Stimulated activated CD8-positive, alpha-beta memory T cell treated with anti-CD3 and anti-CD28 coated beads, Interleukin-12 subunit alpha, Interleukin-12 subunit beta, amount 100 ng/mL, for 1 hour (primary cell): ENCODE measurements around the gene DALRD3.
"Not testable (repeated sequence)": the region's sequence is repeated elsewhere in the genome, so short reads cannot be mapped to it uniquely, and the experiment has no call there.

ENCODE experiments used
- DNase-seq: peaks from one replicate; pipeline ENCODE4 v3.0.0-alpha.2; 2020; ENCODE audit warnings: low read depth

The DALRD3 gene

GRCh38 chr3:49021213-49021812, 2.9 kb upstream of the DALRD3 start:
- peak; percentile 99 for DNase-seq

GRCh38 chr3:49020330-49021212, 2.2 kb upstream of the DALRD3 start:
- DNase-seq: no peak

GRCh38 chr3:49019941-49020329, 1.6 kb upstream of the DALRD3 start:
- DNase-seq: no peak

- no peak for DNase-seq
Measured at GRCh38 chr3:49018707-49019006, 277 bp upstream of the DALRD3 start.

- DNase-seq: no peak
Measured at GRCh38 chr3:49017229-49017970, 980 bp downstream of the DALRD3 start.

- DNase-seq: no peak
Measured at GRCh38 chr3:49016414-49017228, 1.8 kb downstream of the DALRD3 start.

- no peak for DNase-seq
Measured at GRCh38 chr3:49015765-49016164, 2.6 kb downstream of the DALRD3 start.

GRCh38 chr3:49015072-49015471, 3.3 kb downstream of the DALRD3 start:
- DNase-seq: no peak

GRCh38 chr3:49013738-49014660, 4.4 kb downstream of the DALRD3 start:
- no peak for DNase-seq

- no peak for DNase-seq
Measured at GRCh38 chr3:49013113-49013737, 5.2 kb downstream of the DALRD3 start.

- no peak for DNase-seq
Measured at GRCh38 chr3:49012441-49013017, 5.9 kb downstream of the DALRD3 start.

- no peak for DNase-seq
Measured at GRCh38 chr3:49009396-49009795, 9.0 kb downstream of the DALRD3 start.

- not testable (repeated sequence) for DNase-seq
Measured at GRCh38 chr3:49008627-49009026, 9.8 kb downstream of the DALRD3 start.

GRCh38 chr3:49007771-49008528, 10.4 kb downstream of the DALRD3 start:
- peak; percentile 73 for DNase-seq

GRCh38 chr3:49007068-49007770, 11.2 kb downstream of the DALRD3 start, which contains the start of gene WDR6:
WDR6 (plus strand) TSS chr3:49007391; CDS start chr3:49007432, 41 bp downstream.
- peak; percentile 96 for DNase-seq

- no peak for DNase-seq
Measured at GRCh38 chr3:49006408-49007067, 11.8 kb downstream of the DALRD3 start.

GRCh38 chr3:49005998-49006397, 12.4 kb downstream of the DALRD3 start:
- DNase-seq: no peak

- no peak for DNase-seq
Measured at GRCh38 chr3:49005303-49005680, 13.1 kb downstream of the DALRD3 start.
